Skin epidermis (tissue), 12 donors: Measurements from ENCODE around the gene SSNA1.
A peak's percentile ranks its signal among the peaks of the same experiment; 100 is the strongest.

Experiments
- H3K27ac ChIP-seq, 21 experiments: fragments of 200-600 bp; sonication (generic) in 11 of 21; one replicate each; pipeline ENCODE4 v1.5.0; 2020; ENCODE audit warnings: mild to moderate bottlenecking in 3 of 21, inconsistent platforms in 2 of 21, moderate library complexity in 2 of 21
- H3K4me3 ChIP-seq, 7 experiments: fragments of 200-600 bp; sonication (generic) in 2 of 7; one replicate each; pipeline ENCODE4 v1.5.0; 2020; ENCODE audit warnings: inconsistent platforms in 2 of 7, mild to moderate bottlenecking in 2 of 7, moderate library complexity in 1 of 7

The SSNA1 gene

GRCh38 chr9:137166380-137167229 is 21.9 kb upstream of the SSNA1 start:
- no peak overlapping the region for H3K27ac ChIP-seq
- no peak overlapping the region for H3K4me3 ChIP-seq

GRCh38 chr9:137167277-137167746 is 21.2 kb upstream of the SSNA1 start:
- H3K4me3 ChIP-seq = no peak overlapping the region
- no peak overlapping the region for H3K27ac ChIP-seq

GRCh38 chr9:137167747-137168572 is 20.5 kb upstream of the SSNA1 start:
- peak overlapping the region in 1 of 21 experiments; percentile 39 for H3K27ac ChIP-seq
- H3K4me3 ChIP-seq = peak overlapping the region in 4 of 7 experiments; percentile 9 to 34 (median 26)

- peak overlapping the region in 5 of 7 experiments; percentile 2 to 34 (median 21) for H3K4me3 ChIP-seq
- H3K27ac ChIP-seq = no peak overlapping the region
These were observed 19.9 kb upstream of the SSNA1 start for GRCh38 chr9:137168573-137168903.

DNA sequence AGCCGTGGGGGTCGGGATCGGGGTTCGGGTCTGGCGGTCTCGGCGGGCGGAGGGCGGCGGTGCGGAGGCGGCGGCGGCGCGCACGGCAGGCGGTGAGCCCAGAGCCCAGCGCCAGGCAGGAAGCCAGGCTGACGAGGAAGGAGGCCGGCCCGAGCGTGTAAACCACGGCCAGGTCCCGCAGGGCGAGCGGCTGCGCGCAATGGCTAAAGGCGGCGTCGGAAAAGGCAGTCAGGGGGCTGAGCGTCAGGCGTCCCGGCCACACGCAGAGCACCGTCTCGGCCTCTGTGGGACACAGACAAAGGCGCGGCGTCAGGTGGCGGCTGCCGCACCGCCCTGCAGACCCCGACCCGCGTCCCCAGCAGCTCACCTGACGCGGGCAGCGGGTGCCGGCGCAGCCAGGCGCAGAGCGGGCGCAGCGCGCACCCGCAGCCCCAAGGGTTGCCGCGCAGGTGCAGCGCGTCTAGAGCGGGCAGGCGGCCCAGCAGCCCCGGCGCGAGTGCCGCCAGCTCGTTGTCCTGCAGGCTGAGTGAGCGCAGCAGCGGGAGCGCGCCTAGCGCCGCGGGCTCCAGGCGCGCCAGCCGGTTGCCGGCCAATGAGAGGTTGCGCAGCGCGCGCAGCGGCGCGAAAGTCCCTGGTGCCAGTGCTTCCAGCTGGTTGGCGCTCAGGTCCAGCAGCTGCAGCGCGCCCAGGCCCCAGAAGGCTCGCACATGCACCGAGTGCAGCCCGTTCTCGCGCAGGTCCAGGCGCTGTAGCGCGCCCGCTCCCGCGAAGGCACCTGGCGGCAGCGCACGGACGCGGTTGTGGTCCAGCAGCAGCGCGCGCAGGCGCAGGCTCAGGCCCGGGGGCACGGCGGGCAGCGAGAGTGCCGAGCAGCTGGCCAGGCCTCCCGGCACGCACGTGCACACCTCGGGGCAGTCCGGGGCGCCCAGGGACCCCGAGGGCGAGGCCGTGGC is 19.3 kb upstream of the SSNA1 start:
- H3K4me3 ChIP-seq = peak overlapping the region in 5 of 7 experiments; percentile 2 to 34 (median 21)
- H3K27ac ChIP-seq = peak overlapping the region in 2 of 21 experiments; percentile 35 to 46

- H3K27ac ChIP-seq = peak within 1 kb of the TSS in 2 of 21 experiments; percentile 35 to 46
- H3K4me3 ChIP-seq = peak within 1 kb of the TSS in 5 of 7 experiments; percentile 2 to 34 (median 21)
These were observed 18.5 kb upstream of the SSNA1 start, which contains the start of gene LRRC26 for GRCh38 chr9:137169896-137170358. LRRC26 (minus strand) TSS chr9:137170051; CDS start chr9:137169943, 108 bp downstream.

- Histone ChIP-seq H3K27ac (no peak overlapping the region), H3K4me3 (no peak overlapping the region)
These were observed 17.9 kb upstream of the SSNA1 start for GRCh38 chr9:137170486-137171148.

- no peak overlapping the region for H3K27ac ChIP-seq
- H3K4me3 ChIP-seq = no peak overlapping the region
These were observed 17.2 kb upstream of the SSNA1 start for GRCh38 chr9:137171149-137171900.

- Histone ChIP-seq H3K4me3 (no peak overlapping the region), H3K27ac (peak overlapping the region in 1 of 21 experiments; percentile 30)
These were observed 15.3 kb upstream of the SSNA1 start for GRCh38 chr9:137172901-137173795.

DNA sequence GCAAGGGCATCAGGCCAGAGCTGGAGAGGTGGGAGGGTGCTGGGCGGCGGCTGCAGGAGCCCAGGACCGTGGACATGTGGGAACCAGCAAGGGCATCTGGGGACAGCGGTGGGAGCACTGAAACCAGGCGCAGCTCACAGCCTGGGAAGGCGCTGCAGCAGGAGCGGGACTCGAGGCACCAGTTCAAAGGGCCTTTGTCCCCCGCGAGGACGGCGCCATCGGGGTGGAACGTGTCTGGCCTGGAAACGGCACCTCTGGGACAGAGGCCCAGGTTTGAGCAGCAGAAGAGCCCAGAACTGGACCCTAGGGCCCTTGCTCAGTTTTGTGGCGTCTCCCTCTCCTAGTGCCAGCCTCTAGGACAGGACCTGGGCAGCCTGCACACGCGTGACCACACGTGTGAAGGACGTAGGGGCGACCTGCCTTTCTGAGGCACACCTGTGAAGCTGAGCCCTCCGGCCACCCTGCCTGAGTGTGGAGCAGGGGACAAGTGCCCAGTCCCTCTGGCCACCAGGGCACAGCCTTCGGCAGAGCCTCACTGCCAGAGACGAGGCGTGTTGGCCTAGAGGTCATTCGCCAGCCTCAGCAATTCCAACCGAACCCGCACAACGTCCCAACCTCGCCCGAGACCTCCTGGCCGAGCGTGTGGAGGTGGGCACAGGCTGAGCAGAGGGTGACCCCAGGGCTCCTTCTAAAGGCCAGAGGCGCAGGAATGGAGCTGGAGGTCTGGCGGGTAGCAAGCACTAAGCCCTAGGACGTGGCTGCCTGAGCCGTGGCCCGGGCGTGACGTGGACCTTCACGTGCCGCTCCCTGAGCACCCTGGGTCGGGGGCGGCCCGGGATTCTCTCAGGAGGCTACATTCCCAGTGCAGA is 14.4 kb upstream of the SSNA1 start:
- peak overlapping the region in 2 of 21 experiments; percentile 11 to 30 for H3K27ac ChIP-seq

GRCh38 chr9:137174722-137175293 is 13.7 kb upstream of the SSNA1 start:
- H3K4me3 ChIP-seq = no peak overlapping the region

More for the DNA sequence above, 14.4 kb upstream of the SSNA1 start:
- no peak overlapping the region for H3K4me3 ChIP-seq

GRCh38 chr9:137175345-137175961 is 13.0 kb upstream of the SSNA1 start:
- no peak overlapping the region for H3K27ac ChIP-seq

More at GRCh38 chr9:137174722-137175293, 13.7 kb upstream of the SSNA1 start:
- H3K27ac ChIP-seq = peak overlapping the region in 1 of 21 experiments; percentile 50

GRCh38 chr9:137176302-137177182 is 11.9 kb upstream of the SSNA1 start:
- Histone ChIP-seq H3K27ac (no peak overlapping the region), H3K4me3 (no peak overlapping the region)

More at GRCh38 chr9:137175345-137175961, 13.0 kb upstream of the SSNA1 start:
- H3K4me3 ChIP-seq = no peak overlapping the region
